GM19463 (cell line): ENCODE results near the gene ABTB1.
"Not testable (repeated sequence)": the region's sequence is repeated elsewhere in the genome, so short reads cannot be mapped to it uniquely, and the experiment has no call there.

Experiments
- ATAC-seq: cut with Tn5 transposase; IDR thresholded peaks from one replicate; pipeline ENCODE4 v1.9.1; 2021; ENCODE audit warnings: mild to moderate bottlenecking, moderate library complexity; ENCODE audit not compliant: unreplicated experiment

Gene ABTB1

GRCh38 chr3:127701280-127701911 lies 28.6 kb downstream of the ABTB1 start:
- ATAC-seq, result no peak

GRCh38 chr3:127702151-127702578 lies 29.4 kb downstream of the ABTB1 start:
- ATAC-seq, result no peak

GRCh38 chr3:127704840-127705239 lies 32.1 kb downstream of the ABTB1 start:
- not testable (repeated sequence) for ATAC-seq

- ATAC-seq, result no peak
These were observed 33.6 kb downstream of the ABTB1 start for GRCh38 chr3:127706312-127706711.

- ATAC-seq, result no peak
These were observed 34.1 kb downstream of the ABTB1 start for GRCh38 chr3:127706785-127707351.

GRCh38 chr3:127707851-127708411 lies 35.2 kb downstream of the ABTB1 start:
- ATAC-seq, result no peak

- no peak for ATAC-seq
These were observed 36.1 kb downstream of the ABTB1 start for GRCh38 chr3:127708837-127709236.

- no peak for ATAC-seq
These were observed 36.7 kb downstream of the ABTB1 start for GRCh38 chr3:127709320-127710060.

GRCh38 chr3:127710155-127710941 lies 37.6 kb downstream of the ABTB1 start:
- no peak for ATAC-seq

GRCh38 chr3:127711021-127711695 lies 38.4 kb downstream of the ABTB1 start:
- no peak for ATAC-seq

- no peak for ATAC-seq
These were observed 39.1 kb downstream of the ABTB1 start for GRCh38 chr3:127711896-127712295.

- no peak for ATAC-seq
These were observed 39.7 kb downstream of the ABTB1 start for GRCh38 chr3:127712461-127712860.

GRCh38 chr3:127712881-127713771 lies 40.4 kb downstream of the ABTB1 start:
- no peak for ATAC-seq

GRCh38 chr3:127714125-127714571 lies 41.4 kb downstream of the ABTB1 start:
- ATAC-seq, result no peak

GRCh38 chr3:127714866-127715265 lies 42.1 kb downstream of the ABTB1 start:
- no peak for ATAC-seq

GRCh38 chr3:127715532-127715931 lies 42.8 kb downstream of the ABTB1 start:
- ATAC-seq, result no peak

- no peak for ATAC-seq
These were observed 43.6 kb downstream of the ABTB1 start for GRCh38 chr3:127716384-127716783.

GRCh38 chr3:127717357-127718244 lies 44.8 kb downstream of the ABTB1 start:
- no peak for ATAC-seq
